ENCODE results near the gene CPA4. TPM values are rescaled to one million over a fixed set of nuclear protein-coding genes. Genes with fewer than 3 reads are reported as not detected.

Gene CPA4
- total RNA-seq, 4 donors from 2014 or later, result not detected

- no peak overlapping the region for H3K4me3 ChIP-seq
- TF ChIP-seq CTCF (IDR thresholded peaks at IDR 0.05), result no peak
- TF ChIP-seq POLR2A (IDR thresholded peaks at IDR 0.05), result no peak
- no peaks in the 10 kb centered on the region for H3K9me3 ChIP-seq
- H3K36me3 ChIP-seq, result no peaks in the 10 kb centered on the region
- H3K27ac ChIP-seq, result no peak overlapping the region
- DNase-seq, result no peak
- H3K27me3 ChIP-seq, result no peaks in the 10 kb centered on the region
- H3K4me1 ChIP-seq, result no peaks in the 10 kb centered on the region
These were observed 10.2 kb downstream of the CPA4 start for GRCh38 chr7:130303127-130303526.

DNA sequence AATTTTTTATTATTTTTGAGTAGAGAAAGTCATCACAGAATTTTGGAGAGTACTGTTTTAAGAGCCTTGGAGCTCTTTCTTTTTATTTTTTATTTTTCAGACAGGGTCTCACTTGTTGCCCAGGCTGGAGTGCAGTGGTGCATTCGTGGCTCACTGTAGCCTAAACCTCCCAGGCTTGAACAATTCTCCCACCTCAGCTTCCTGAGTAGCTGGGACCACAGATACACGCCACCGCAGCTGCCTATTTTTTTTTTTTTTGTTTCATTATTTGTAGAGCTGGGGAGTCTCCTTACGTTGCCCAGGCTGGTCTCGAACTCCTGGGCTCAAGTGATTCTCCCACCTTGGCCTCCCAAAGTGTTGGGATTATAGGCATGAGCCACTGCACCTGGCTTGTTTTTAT lies 10.6 kb downstream of the CPA4 start:
- TF ChIP-seq POLR2A (IDR thresholded peaks at IDR 0.05) (no peak), CTCF (IDR thresholded peaks at IDR 0.05) (no peak)
- DNase-seq, result no peak
- Histone ChIP-seq H3K27ac (no peak overlapping the region), H3K9me3 (no peaks in the 10 kb centered on the region), H3K4me3 (no peak overlapping the region), H3K4me1 (no peaks in the 10 kb centered on the region), H3K27me3 (no peaks in the 10 kb centered on the region), H3K36me3 (no peaks in the 10 kb centered on the region)

GRCh38 chr7:130303982-130304381 lies 11.0 kb downstream of the CPA4 start:
- Histone ChIP-seq H3K4me1 (no peaks in the 10 kb centered on the region), H3K9me3 (no peaks in the 10 kb centered on the region), H3K36me3 (no peaks in the 10 kb centered on the region), H3K27me3 (no peaks in the 10 kb centered on the region), H3K27ac (no peak overlapping the region), H3K4me3 (no peak overlapping the region)
- DNase-seq, result no peak
- no peak for TF ChIP-seq POLR2A (IDR thresholded peaks at IDR 0.05)
- no peak for TF ChIP-seq CTCF (IDR thresholded peaks at IDR 0.05)

- H3K27me3 ChIP-seq, result no peaks in the 10 kb centered on the region
- H3K27ac ChIP-seq, result no peak overlapping the region
- no peaks in the 10 kb centered on the region for H3K36me3 ChIP-seq
- no peak for DNase-seq
- no peak overlapping the region for H3K4me3 ChIP-seq
- no peaks in the 10 kb centered on the region for H3K4me1 ChIP-seq
- H3K9me3 ChIP-seq, result no peaks in the 10 kb centered on the region
- TF ChIP-seq POLR2A (IDR thresholded peaks at IDR 0.05), result no peak
- TF ChIP-seq CTCF (IDR thresholded peaks at IDR 0.05), result no peak
These were observed 11.9 kb downstream of the CPA4 start for GRCh38 chr7:130304878-130305277.

- no peak overlapping the region for H3K27ac ChIP-seq
- H3K4me3 ChIP-seq, result no peak overlapping the region
- H3K9me3 ChIP-seq, result no peaks in the 10 kb centered on the region
- no peak for DNase-seq
- H3K27me3 ChIP-seq, result no peaks in the 10 kb centered on the region
- H3K36me3 ChIP-seq, result no peaks in the 10 kb centered on the region
- no peaks in the 10 kb centered on the region for H3K4me1 ChIP-seq
- no peak for TF ChIP-seq CTCF (IDR thresholded peaks at IDR 0.05)
- no peak for TF ChIP-seq POLR2A (IDR thresholded peaks at IDR 0.05)
These were observed 12.6 kb downstream of the CPA4 start for GRCh38 chr7:130305433-130306042.

- H3K4me3 ChIP-seq, result no peak overlapping the region
- H3K27me3 ChIP-seq, result no peaks in the 10 kb centered on the region
- no peak overlapping the region for H3K27ac ChIP-seq
- no peaks in the 10 kb centered on the region for H3K4me1 ChIP-seq
- TF ChIP-seq POLR2A (IDR thresholded peaks at IDR 0.05) (no peak), CTCF (IDR thresholded peaks at IDR 0.05) (no peak)
- DNase-seq, result no peak
- no peaks in the 10 kb centered on the region for H3K36me3 ChIP-seq
- no peaks in the 10 kb centered on the region for H3K9me3 ChIP-seq
These were observed 17.0 kb downstream of the CPA4 start for GRCh38 chr7:130309986-130310385.

Measured in Peyer's patch (tissue), 4 donors.